ENCODE measurements around the gene CNDP1.

GRCh38 chr18:74587441-74587840, 53.1 kb downstream of the CNDP1 start:
- TF ChIP-seq SIN3A (IDR thresholded peaks at IDR 0.05; ENCODE audit: borderline replicate concordance, insufficient read depth, low read length) (no peak), FOXP2 (optimal IDR thresholded peaks at IDR 0.05; ENCODE audit: borderline replicate concordance, extremely low read depth, extremely low read length, insufficient read depth) (no peak), POLR2AphosphoS5 (IDR thresholded peaks at IDR 0.05; ENCODE audit: low read depth, low read length) (no peak)

Measured in PFSK-1 (cell line).